Measurements from ENCODE around the gene PGPEP1. TPM values are rescaled to one million over a fixed set of nuclear protein-coding genes. Genes with fewer than 3 reads are reported as not detected.

PGPEP1 gene
- polyA plus RNA-seq, 1 donor from 2014 or later, result 5.9 TPM

DNA sequence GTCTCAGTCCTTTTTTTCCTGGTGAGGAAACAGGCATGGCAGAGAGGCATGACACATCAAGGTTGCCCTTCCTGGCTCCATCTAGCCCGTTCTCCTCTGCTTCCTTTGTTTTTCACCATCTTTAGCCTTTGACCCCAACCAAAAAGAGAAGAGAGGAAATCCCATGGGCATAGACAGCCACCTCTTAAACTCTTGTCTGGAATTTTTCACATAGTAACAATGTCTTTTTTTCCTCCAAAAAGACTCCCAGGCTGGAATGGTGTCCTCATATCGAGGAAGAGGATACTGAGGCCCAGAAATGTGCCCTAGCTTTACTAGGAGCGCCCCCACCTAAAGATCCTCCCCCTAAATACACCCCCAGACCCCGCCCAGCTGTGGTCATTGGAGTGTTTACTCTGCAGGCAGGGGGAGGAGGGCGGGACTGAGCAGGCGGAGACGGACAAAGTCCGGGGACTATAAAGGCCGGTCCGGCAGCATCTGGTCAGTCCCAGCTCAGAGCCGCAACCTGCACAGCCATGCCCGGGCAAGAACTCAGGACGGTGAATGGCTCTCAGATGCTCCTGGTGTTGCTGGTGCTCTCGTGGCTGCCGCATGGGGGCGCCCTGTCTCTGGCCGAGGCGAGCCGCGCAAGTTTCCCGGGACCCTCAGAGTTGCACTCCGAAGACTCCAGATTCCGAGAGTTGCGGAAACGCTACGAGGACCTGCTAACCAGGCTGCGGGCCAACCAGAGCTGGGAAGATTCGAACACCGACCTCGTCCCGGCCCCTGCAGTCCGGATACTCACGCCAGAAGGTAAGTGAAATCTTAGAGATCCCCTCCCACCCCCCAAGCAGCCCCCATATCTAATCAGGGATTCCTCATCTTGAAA, 45.5 kb downstream of the PGPEP1 start, which contains the start of gene GDF15:
GDF15 (plus strand) TSS at position 484 of the 868 bp plus-strand sequence; CDS start at position 516, 32 bp downstream.
- no peaks in the 10 kb centered on the region for H3K79me2 ChIP-seq (replicated peaks; ENCODE audit: insufficient read depth, low read length)
- no peak within 1 kb of the TSS for H3K4me3 ChIP-seq (ENCODE audit: low read length)
- peaks cover 9% of the 10 kb centered on the region for H3K27me3 ChIP-seq (ENCODE audit: insufficient read depth, low read depth, low read length)
- H3K9me3 ChIP-seq (ENCODE audit: low read length), result no peaks in the 10 kb centered on the region
- H3K36me3 ChIP-seq (ENCODE audit: insufficient read depth, low read length), result no peaks in the 10 kb centered on the region
- TF ChIP-seq TAF1 (IDR thresholded peaks at IDR 0.05; ENCODE audit: low read depth) (no peak), REST (IDR thresholded peaks at IDR 0.05; ENCODE audit: borderline replicate concordance) (no peak), POLR2AphosphoS5 (IDR thresholded peaks at IDR 0.05) (no peak), MXI1 (conservative IDR thresholded peaks at IDR 0.05; ENCODE audit: poor library complexity, severe bottlenecking) (no peak), EP300 (conservative IDR thresholded peaks at IDR 0.05; ENCODE audit: poor library complexity, severe bottlenecking) (no peak), EZH2 (IDR thresholded peaks at IDR 0.05; ENCODE audit: borderline replicate concordance, insufficient read depth, low read length, poor library complexity, severe bottlenecking) (no peak), RAD21 (conservative IDR thresholded peaks at IDR 0.05) (no peak), SMC3 (conservative IDR thresholded peaks at IDR 0.05; ENCODE audit: poor library complexity) (no peak)
- TF ChIP-seq, protein P1, sequence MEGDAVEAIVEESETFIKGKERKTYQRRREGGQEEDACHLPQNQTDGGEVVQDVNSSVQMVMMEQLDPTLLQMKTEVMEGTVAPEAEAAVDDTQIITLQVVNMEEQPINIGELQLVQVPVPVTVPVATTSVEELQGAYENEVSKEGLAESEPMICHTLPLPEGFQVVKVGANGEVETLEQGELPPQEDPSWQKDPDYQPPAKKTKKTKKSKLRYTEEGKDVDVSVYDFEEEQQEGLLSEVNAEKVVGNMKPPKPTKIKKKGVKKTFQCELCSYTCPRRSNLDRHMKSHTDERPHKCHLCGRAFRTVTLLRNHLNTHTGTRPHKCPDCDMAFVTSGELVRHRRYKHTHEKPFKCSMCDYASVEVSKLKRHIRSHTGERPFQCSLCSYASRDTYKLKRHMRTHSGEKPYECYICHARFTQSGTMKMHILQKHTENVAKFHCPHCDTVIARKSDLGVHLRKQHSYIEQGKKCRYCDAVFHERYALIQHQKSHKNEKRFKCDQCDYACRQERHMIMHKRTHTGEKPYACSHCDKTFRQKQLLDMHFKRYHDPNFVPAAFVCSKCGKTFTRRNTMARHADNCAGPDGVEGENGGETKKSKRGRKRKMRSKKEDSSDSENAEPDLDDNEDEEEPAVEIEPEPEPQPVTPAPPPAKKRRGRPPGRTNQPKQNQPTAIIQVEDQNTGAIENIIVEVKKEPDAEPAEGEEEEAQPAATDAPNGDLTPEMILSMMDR (IDR thresholded peaks at IDR 0.05; ENCODE audit: poor library complexity, severe bottlenecking), result no peak
- H3K9ac ChIP-seq (ENCODE audit: low read length), result no peak within 1 kb of the TSS
- no peaks in the 10 kb centered on the region for H4K20me1 ChIP-seq (ENCODE audit: insufficient read depth)
- H2AFZ ChIP-seq (ENCODE audit: low read depth, low read length), result no peak within 1 kb of the TSS
- H3K4me2 ChIP-seq (ENCODE audit: low read length), result no peak within 1 kb of the TSS
- H3K27ac ChIP-seq (ENCODE audit: low read length), result no peak within 1 kb of the TSS
- H3F3A ChIP-seq (ENCODE audit: insufficient read depth, low read length, poor library complexity, severe bottlenecking), result no peaks in the 10 kb centered on the region
- no peaks in the 10 kb centered on the region for H3K9me2 ChIP-seq (ENCODE audit: insufficient read depth, low read length)

GRCh38 chr19:18386543-18387271, 46.3 kb downstream of the PGPEP1 start:
- Histone ChIP-seq H3K27me3 (ENCODE audit: insufficient read depth, low read depth, low read length) (peaks cover 9% of the 10 kb centered on the region), H3K36me3 (ENCODE audit: insufficient read depth, low read length) (no peaks in the 10 kb centered on the region), H3F3A (ENCODE audit: insufficient read depth, low read length, poor library complexity, severe bottlenecking) (no peaks in the 10 kb centered on the region), H3K79me2 (replicated peaks; ENCODE audit: insufficient read depth, low read length) (no peaks in the 10 kb centered on the region), H3K9me2 (ENCODE audit: insufficient read depth, low read length) (no peaks in the 10 kb centered on the region), H3K4me3 (ENCODE audit: low read length) (no peak overlapping the region), H4K20me1 (ENCODE audit: insufficient read depth) (no peaks in the 10 kb centered on the region), H3K9ac (ENCODE audit: low read length) (no peak overlapping the region), H3K4me2 (ENCODE audit: low read length) (no peak overlapping the region), H3K27ac (ENCODE audit: low read length) (no peak overlapping the region), H2AFZ (ENCODE audit: low read depth, low read length) (no peak overlapping the region), H3K9me3 (ENCODE audit: low read length) (no peaks in the 10 kb centered on the region)
- TF ChIP-seq TAF1 (IDR thresholded peaks at IDR 0.05; ENCODE audit: low read depth) (no peak), RAD21 (conservative IDR thresholded peaks at IDR 0.05) (no peak), EZH2 (IDR thresholded peaks at IDR 0.05; ENCODE audit: borderline replicate concordance, insufficient read depth, low read length, poor library complexity, severe bottlenecking) (no peak), EP300 (conservative IDR thresholded peaks at IDR 0.05; ENCODE audit: poor library complexity, severe bottlenecking) (no peak), POLR2AphosphoS5 (IDR thresholded peaks at IDR 0.05) (no peak), REST (IDR thresholded peaks at IDR 0.05; ENCODE audit: borderline replicate concordance) (no peak), MXI1 (conservative IDR thresholded peaks at IDR 0.05; ENCODE audit: poor library complexity, severe bottlenecking) (no peak), SMC3 (conservative IDR thresholded peaks at IDR 0.05; ENCODE audit: poor library complexity) (no peak)
- TF ChIP-seq, protein P1 (IDR thresholded peaks at IDR 0.05; ENCODE audit: poor library complexity, severe bottlenecking), result no peak

Measured in neural cell (in vitro differentiated cells).